Mesenchymal stem cell (in vitro differentiated cells and primary cell): ENCODE results near the gene RNF43.

Source experiments
- DNase-seq: peaks from one replicate; pipeline ENCODE4 v3.0.0-alpha.2; 2013
- H2AFZ ChIP-seq: one replicate; pipeline ENCODE4 v1.6.1; 2013; ENCODE audit warnings: low read depth, mild to moderate bottlenecking, control low read depth, inconsistent platforms, low read length, moderate library complexity
- H2AK5ac ChIP-seq: 2 replicates; pipeline ENCODE4 v1.6.1; 2013; ENCODE audit warnings: low read length, moderate library complexity, mild to moderate bottlenecking, inconsistent platforms; ENCODE audit not compliant: severe bottlenecking
- H2BK120ac ChIP-seq: one replicate; pipeline ENCODE4 v1.6.1; 2013; ENCODE audit warnings: low read depth, mild to moderate bottlenecking, inconsistent platforms, low read length, moderate library complexity
- H2BK12ac ChIP-seq, 2 experiments: one replicate each; pipeline ENCODE4 v1.6.1; 2013; ENCODE audit warnings: inconsistent platforms in 2 of 2, low read length in 2 of 2, mild to moderate bottlenecking in 2 of 2, moderate library complexity in 2 of 2, control low read depth in 1 of 2
- H2BK15ac ChIP-seq: one replicate; pipeline ENCODE4 v1.6.1; 2013; ENCODE audit warnings: mild to moderate bottlenecking, low read depth, inconsistent platforms; ENCODE audit not compliant: poor library complexity, severe bottlenecking
- H2BK5ac ChIP-seq: 2 replicates; pipeline ENCODE4 v1.6.1; 2013; ENCODE audit warnings: low read depth, mild to moderate bottlenecking, low read length, control low read depth, inconsistent platforms; ENCODE audit not compliant: poor library complexity, severe bottlenecking
- H3K14ac ChIP-seq, 2 experiments: one replicate each; pipeline ENCODE4 v1.6.1; 2013; ENCODE audit warnings: inconsistent platforms in 2 of 2, low read length in 2 of 2, control low read depth in 1 of 2, mild to moderate bottlenecking in 1 of 2, moderate library complexity in 1 of 2
- H3K18ac ChIP-seq, 2 experiments: one replicate each; pipeline ENCODE4 v1.6.1; 2013; ENCODE audit warnings: inconsistent platforms in 2 of 2, low read length in 2 of 2, control low read depth in 1 of 2, low read depth in 1 of 2, mild to moderate bottlenecking in 1 of 2
- H3K23ac ChIP-seq, 2 experiments: one replicate each; pipeline ENCODE4 v1.6.1; 2013; ENCODE audit warnings: inconsistent platforms in 2 of 2, low read length in 2 of 2, mild to moderate bottlenecking in 2 of 2, moderate library complexity in 2 of 2, control low read depth in 1 of 2
- H3K27ac ChIP-seq: 2 replicates; pipeline ENCODE4 v1.5.1; 2013; ENCODE audit warnings: mild to moderate bottlenecking, moderate library complexity, low read length, control low read depth, inconsistent platforms; ENCODE audit not compliant: poor library complexity, severe bottlenecking
- H3K27me3 ChIP-seq, 2 experiments: 2 replicates each; pipeline versions ENCODE4 v1.6.1 to v1.7.0; 2013; ENCODE audit warnings: low read length in 2 of 2, mild to moderate bottlenecking in 2 of 2, moderate library complexity in 2 of 2, control low read depth in 1 of 2, inconsistent platforms in 1 of 2; ENCODE audit not compliant: control insufficient read depth in 1 of 2, insufficient read depth in 1 of 2
- H3K36me3 ChIP-seq, 2 experiments: 2 replicates each; pipeline versions ENCODE4 v1.6.1 to v1.7.0; 2013; ENCODE audit warnings: low read length in 2 of 2, control low read depth in 1 of 2, inconsistent platforms in 1 of 2, low read depth in 1 of 2, mild to moderate bottlenecking in 1 of 2; ENCODE audit not compliant: insufficient read depth in 2 of 2, control insufficient read depth in 1 of 2
- H3K4ac ChIP-seq, 2 experiments: one replicate each; pipeline ENCODE4 v1.6.1; 2013; ENCODE audit warnings: inconsistent platforms in 2 of 2, low read length in 2 of 2, mild to moderate bottlenecking in 2 of 2, moderate library complexity in 2 of 2, control low read depth in 1 of 2, low read depth in 1 of 2
- H3K4me1 ChIP-seq: 2 replicates; pipeline ENCODE4 v1.6.1; 2013; ENCODE audit warnings: low read depth, low read length, control low read depth; ENCODE audit not compliant: control insufficient read depth, insufficient read depth
- H3K4me2 ChIP-seq: 2 replicates; pipeline ENCODE4 v1.6.1; 2013; ENCODE audit warnings: low read length, mild to moderate bottlenecking, inconsistent platforms; ENCODE audit not compliant: poor library complexity, severe bottlenecking
- H3K4me3 ChIP-seq, 2 experiments: 2 replicates each; pipeline versions ENCODE4 v1.5.1 to v1.7.0; 2013; ENCODE audit warnings: low read length in 2 of 2, mild to moderate bottlenecking in 2 of 2, control low read depth in 1 of 2, low read depth in 1 of 2; ENCODE audit not compliant: insufficient read depth in 1 of 2
- H3K79me1 ChIP-seq: replicated peaks from 2 replicates; pipeline ENCODE4 v1.6.1; 2013; ENCODE audit warnings: mild to moderate bottlenecking, control low read depth, low read length, inconsistent platforms; ENCODE audit not compliant: poor library complexity, severe bottlenecking
- H3K9ac ChIP-seq: 2 replicates; pipeline ENCODE4 v1.7.0; 2013; ENCODE audit warnings: mild to moderate bottlenecking, low read length, moderate library complexity
- H3K9me3 ChIP-seq: 2 replicates; pipeline ENCODE4 v1.7.0; 2013; ENCODE audit warnings: mild to moderate bottlenecking, low read length; ENCODE audit not compliant: control insufficient read depth
- H4K8ac ChIP-seq: one replicate; pipeline ENCODE4 v1.6.1; 2013; ENCODE audit warnings: inconsistent platforms, mild to moderate bottlenecking, low read length, moderate library complexity
- H4K91ac ChIP-seq: one replicate; pipeline ENCODE4 v1.6.1; 2013; ENCODE audit warnings: mild to moderate bottlenecking, low read length, inconsistent platforms
- WGBS: methylation state at CpG from one replicate; pipeline ENCODE4 v1.1.7; 2013; ENCODE audit warnings: mixed read lengths; 5-methylcytosine and 5-hydroxymethylcytosine counted together

RNF43 gene

DNA sequence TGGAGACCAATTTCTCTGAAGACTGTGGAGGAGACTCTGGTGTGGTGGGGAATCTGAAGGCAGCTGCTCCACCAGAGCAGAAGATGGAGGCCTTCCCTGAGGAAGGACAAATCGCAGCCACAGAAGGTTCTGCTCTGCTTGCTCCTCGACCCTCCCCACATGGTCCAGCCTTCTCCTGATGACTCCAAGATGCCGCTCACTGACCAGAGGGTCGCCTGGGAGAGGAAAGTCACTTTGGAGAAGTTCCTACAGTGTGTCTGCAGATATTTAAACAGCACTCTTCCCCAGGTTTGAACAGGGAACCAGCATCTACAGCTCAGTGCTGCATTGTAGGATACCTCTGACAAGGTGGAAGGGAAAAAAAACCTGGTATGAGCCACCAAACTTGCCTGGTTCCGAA, 44.3 kb downstream of the RNF43 start:
- no peaks in the 10 kb centered on the region for H3K36me3 ChIP-seq
- WGBS = 87% methylated on average over 3 of the region's 5 CpGs
- H3K27me3 ChIP-seq = peaks cover 15 to 24% of the 10 kb centered on the region in 2 experiments
- no peak overlapping the region for H4K8ac ChIP-seq
- H3K4ac ChIP-seq = no peak overlapping the region
- H3K23ac ChIP-seq = no peak overlapping the region
- no peak overlapping the region for H4K91ac ChIP-seq
- H3K9me3 ChIP-seq = no peaks in the 10 kb centered on the region
- H2BK120ac ChIP-seq = no peak overlapping the region
- no peak overlapping the region for H3K4me2 ChIP-seq
- no peaks in the 10 kb centered on the region for H3K4me1 ChIP-seq
- H2BK5ac ChIP-seq = no peak overlapping the region
- H3K18ac ChIP-seq = no peak overlapping the region
- DNase-seq = no peak
- H2AFZ ChIP-seq = no peak overlapping the region
- H3K4me3 ChIP-seq = no peak overlapping the region
- no peak overlapping the region for H3K14ac ChIP-seq
- no peak overlapping the region for H2AK5ac ChIP-seq
- H3K9ac ChIP-seq = no peak overlapping the region
- no peak overlapping the region for H2BK15ac ChIP-seq
- no peak overlapping the region for H2BK12ac ChIP-seq
- H3K27ac ChIP-seq = no peak overlapping the region
- no peaks in the 10 kb centered on the region for H3K79me1 ChIP-seq

DNA sequence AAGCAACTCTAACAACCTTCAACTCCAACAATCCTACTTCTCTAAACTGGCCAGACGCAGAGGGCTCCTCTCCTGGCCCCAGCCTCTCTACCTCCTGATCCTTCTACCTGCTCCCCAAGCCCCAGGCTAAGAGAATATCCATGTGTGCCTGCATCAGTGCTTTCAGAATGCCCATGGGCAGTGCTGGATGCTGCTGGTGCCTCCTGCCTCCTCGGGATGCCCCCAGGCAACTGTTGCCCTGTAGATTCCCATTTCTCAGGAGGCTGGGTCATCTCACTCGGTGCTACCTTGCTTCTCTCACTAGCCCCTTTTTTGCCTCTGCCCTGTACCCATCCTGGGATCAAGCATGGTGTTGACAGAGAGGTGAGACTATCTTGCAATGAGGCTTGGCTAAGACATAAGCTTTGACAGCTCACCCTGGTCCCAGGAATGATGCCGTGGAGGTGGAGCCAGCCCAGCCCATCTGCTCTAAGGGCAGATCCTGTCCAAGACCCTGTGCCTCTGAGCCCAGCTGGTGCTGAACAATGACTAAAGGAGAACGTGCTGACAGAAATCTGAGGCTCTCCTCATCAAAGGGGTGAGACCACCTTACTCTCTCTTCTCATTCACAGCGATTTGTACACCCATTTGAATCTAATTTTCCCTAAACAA, 45.9 kb downstream of the RNF43 start:
- H2BK120ac ChIP-seq = no peak overlapping the region
- WGBS = 63% methylated on average over 5 of the region's 6 CpGs

DNA sequence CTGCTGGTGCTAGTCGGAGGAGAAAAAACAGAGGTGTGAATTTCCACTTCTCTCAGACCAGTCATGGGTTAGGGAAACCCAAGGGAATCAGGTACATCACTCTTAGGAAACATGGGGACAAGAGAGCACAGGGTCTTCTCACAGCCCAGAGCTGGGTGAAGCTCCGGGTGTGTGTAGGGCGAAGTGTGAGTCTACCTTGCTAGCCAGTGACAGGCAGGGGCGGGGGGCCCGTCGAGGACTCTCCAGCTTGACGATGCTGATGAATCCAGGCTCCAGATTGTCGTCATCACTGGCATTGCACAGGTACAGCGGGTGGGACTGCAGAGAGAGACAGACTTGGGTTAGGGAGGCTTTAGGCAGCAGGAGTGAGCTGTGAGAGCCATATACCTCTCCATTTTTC, 46.6 kb downstream of the RNF43 start:
- no peak overlapping the region for H3K4ac ChIP-seq
- no peak overlapping the region for H3K4me3 ChIP-seq
- WGBS = 84% methylated on average over 9 of the region's 9 CpGs
- no peak for DNase-seq
- H2BK15ac ChIP-seq = no peak overlapping the region
- no peak overlapping the region for H2BK12ac ChIP-seq
- no peak overlapping the region for H4K8ac ChIP-seq
- H3K9ac ChIP-seq = no peak overlapping the region
- H3K9me3 ChIP-seq = no peaks in the 10 kb centered on the region
- H3K79me1 ChIP-seq = no peaks in the 10 kb centered on the region
- no peak overlapping the region for H3K27ac ChIP-seq
- H3K18ac ChIP-seq = no peak overlapping the region
- H4K91ac ChIP-seq = no peak overlapping the region
- peaks cover 16 to 30% of the 10 kb centered on the region in 2 experiments for H3K27me3 ChIP-seq
- no peak overlapping the region for H2AFZ ChIP-seq
- H2BK5ac ChIP-seq = no peak overlapping the region
- H2BK120ac ChIP-seq = no peak overlapping the region
- H3K4me2 ChIP-seq = no peak overlapping the region
- no peaks in the 10 kb centered on the region for H3K36me3 ChIP-seq
- H3K14ac ChIP-seq = no peak overlapping the region
- H3K23ac ChIP-seq = no peak overlapping the region
- no peak overlapping the region for H2AK5ac ChIP-seq
- no peaks in the 10 kb centered on the region for H3K4me1 ChIP-seq

More for the DNA sequence above, 45.9 kb downstream of the RNF43 start:
- no peak for DNase-seq
- H3K27ac ChIP-seq = no peak overlapping the region
- H3K18ac ChIP-seq = no peak overlapping the region
- no peak overlapping the region for H2BK12ac ChIP-seq
- no peak overlapping the region for H2BK15ac ChIP-seq
- no peak overlapping the region for H3K14ac ChIP-seq
- H2AFZ ChIP-seq = no peak overlapping the region
- H2AK5ac ChIP-seq = no peak overlapping the region
- no peak overlapping the region for H3K4me3 ChIP-seq
- H3K27me3 ChIP-seq = peaks cover 15 to 24% of the 10 kb centered on the region in 2 experiments
- H2BK5ac ChIP-seq = no peak overlapping the region
- no peaks in the 10 kb centered on the region for H3K9me3 ChIP-seq
- H3K4ac ChIP-seq = no peak overlapping the region
- no peak overlapping the region for H3K4me2 ChIP-seq
- no peaks in the 10 kb centered on the region for H3K79me1 ChIP-seq
- no peaks in the 10 kb centered on the region for H3K36me3 ChIP-seq
- no peak overlapping the region for H4K91ac ChIP-seq
- no peak overlapping the region for H3K23ac ChIP-seq
- H3K9ac ChIP-seq = no peak overlapping the region
- no peaks in the 10 kb centered on the region for H3K4me1 ChIP-seq
- no peak overlapping the region for H4K8ac ChIP-seq

DNA sequence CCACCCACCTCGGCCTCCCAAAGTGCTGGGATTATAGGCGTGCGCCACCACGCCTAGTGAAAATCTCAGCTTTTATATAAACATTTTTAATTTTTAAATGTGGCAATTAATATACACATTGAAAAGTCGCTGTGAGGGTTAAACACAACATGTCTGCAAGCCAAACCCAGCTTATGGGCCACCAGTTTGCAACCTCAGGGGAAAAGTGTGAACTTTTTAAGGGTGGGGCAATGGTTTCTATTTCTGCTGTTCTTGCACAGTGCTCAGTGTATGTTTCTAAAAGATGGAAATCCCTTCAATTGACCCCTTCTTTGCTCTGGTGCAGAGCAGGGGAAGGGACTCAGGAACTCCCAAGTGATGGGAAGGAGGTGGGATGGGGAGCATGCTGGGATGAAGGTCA, 47.0 kb downstream of the RNF43 start:
- H2AK5ac ChIP-seq = no peak overlapping the region
- H2BK5ac ChIP-seq = no peak overlapping the region
- no peak overlapping the region for H2BK120ac ChIP-seq
- no peak overlapping the region for H4K91ac ChIP-seq
- no peak overlapping the region for H3K27ac ChIP-seq
- no peak overlapping the region for H3K4ac ChIP-seq
- no peak overlapping the region for H3K4me2 ChIP-seq
- no peak for DNase-seq
- no peaks in the 10 kb centered on the region for H3K9me3 ChIP-seq
- no peak overlapping the region for H3K23ac ChIP-seq
- peaks cover 19 to 33% of the 10 kb centered on the region in 2 experiments for H3K27me3 ChIP-seq
- WGBS = 50% methylated on average over 1 of the region's 5 CpGs
- H3K9ac ChIP-seq = no peak overlapping the region
- H3K14ac ChIP-seq = no peak overlapping the region
- H3K18ac ChIP-seq = no peak overlapping the region
- H3K4me3 ChIP-seq = no peak overlapping the region
- H2BK12ac ChIP-seq = no peak overlapping the region
- H4K8ac ChIP-seq = no peak overlapping the region
- H3K36me3 ChIP-seq = no peaks in the 10 kb centered on the region
- no peak overlapping the region for H2AFZ ChIP-seq
- no peaks in the 10 kb centered on the region for H3K4me1 ChIP-seq
- H2BK15ac ChIP-seq = no peak overlapping the region
- H3K79me1 ChIP-seq = no peaks in the 10 kb centered on the region
